ENCODE data around the gene SLC4A4.

The SLC4A4 gene

GRCh38 chr4:71300964-71301363, 37.9 kb upstream of the SLC4A4 start:
- H3K27me3 ChIP-seq (ENCODE audit: insufficient read depth, low read depth): no peaks in the 10 kb centered on the region
- H3K27ac ChIP-seq: no peak overlapping the region
- no peaks in the 10 kb centered on the region for H3K79me2 ChIP-seq (ENCODE audit: insufficient read depth, low read depth)
- TF ChIP-seq CTCF (conservative IDR thresholded peaks at IDR 0.05; ENCODE audit: low read depth, low read length): no peak
- no peak overlapping the region for H2AFZ ChIP-seq (ENCODE audit: low read depth)
- no peaks in the 10 kb centered on the region for H4K20me1 ChIP-seq (ENCODE audit: insufficient read depth)
- H3K9ac ChIP-seq: no peak overlapping the region
- H3K4me3 ChIP-seq (IDR thresholded peaks at IDR 0.05; ENCODE audit: insufficient read depth, low read depth, low read length): no peak overlapping the region
- H3K4me2 ChIP-seq: no peak overlapping the region
- H3K36me3 ChIP-seq (ENCODE audit: insufficient read depth): no peaks in the 10 kb centered on the region
- H3K4me1 ChIP-seq (ENCODE audit: low read depth, poor library complexity, severe bottlenecking): peaks cover 3% of the 10 kb centered on the region

- no peaks in the 10 kb centered on the region for H4K20me1 ChIP-seq (ENCODE audit: insufficient read depth)
- H3K4me2 ChIP-seq: no peak overlapping the region
- peaks cover 9% of the 10 kb centered on the region for H3K4me1 ChIP-seq (ENCODE audit: low read depth, poor library complexity, severe bottlenecking)
- H3K9ac ChIP-seq: no peak overlapping the region
- TF ChIP-seq CTCF (conservative IDR thresholded peaks at IDR 0.05; ENCODE audit: low read depth, low read length): no peak
- H3K27ac ChIP-seq: no peak overlapping the region
- no peak overlapping the region for H2AFZ ChIP-seq (ENCODE audit: low read depth)
- H3K4me3 ChIP-seq (IDR thresholded peaks at IDR 0.05; ENCODE audit: insufficient read depth, low read depth, low read length): no peak overlapping the region
- H3K79me2 ChIP-seq (ENCODE audit: insufficient read depth, low read depth): no peaks in the 10 kb centered on the region
- no peaks in the 10 kb centered on the region for H3K36me3 ChIP-seq (ENCODE audit: insufficient read depth)
- no peaks in the 10 kb centered on the region for H3K27me3 ChIP-seq (ENCODE audit: insufficient read depth, low read depth)
Measured at GRCh38 chr4:71303287-71303686, 35.5 kb upstream of the SLC4A4 start.

- Histone ChIP-seq H3K27me3 (ENCODE audit: insufficient read depth, low read depth) (no peaks in the 10 kb centered on the region), H3K79me2 (ENCODE audit: insufficient read depth, low read depth) (no peaks in the 10 kb centered on the region), H3K36me3 (ENCODE audit: insufficient read depth) (no peaks in the 10 kb centered on the region), H2AFZ (ENCODE audit: low read depth) (no peak overlapping the region), H3K9ac (no peak overlapping the region), H4K20me1 (ENCODE audit: insufficient read depth) (no peaks in the 10 kb centered on the region), H3K4me3 (IDR thresholded peaks at IDR 0.05; ENCODE audit: insufficient read depth, low read depth, low read length) (no peak overlapping the region), H3K4me2 (no peak overlapping the region), H3K27ac (no peak overlapping the region), H3K4me1 (ENCODE audit: low read depth, poor library complexity, severe bottlenecking) (peaks cover 9% of the 10 kb centered on the region)
- TF ChIP-seq CTCF (conservative IDR thresholded peaks at IDR 0.05; ENCODE audit: low read depth, low read length): no peak
Measured at GRCh38 chr4:71303850-71304249, 35.0 kb upstream of the SLC4A4 start.

- Histone ChIP-seq H2AFZ (ENCODE audit: low read depth) (no peak overlapping the region), H3K27ac (no peak overlapping the region), H3K27me3 (ENCODE audit: insufficient read depth, low read depth) (no peaks in the 10 kb centered on the region), H3K36me3 (ENCODE audit: insufficient read depth) (no peaks in the 10 kb centered on the region), H3K4me2 (no peak overlapping the region), H3K9ac (no peak overlapping the region), H3K4me3 (IDR thresholded peaks at IDR 0.05; ENCODE audit: insufficient read depth, low read depth, low read length) (no peak overlapping the region), H3K79me2 (ENCODE audit: insufficient read depth, low read depth) (no peaks in the 10 kb centered on the region), H3K4me1 (ENCODE audit: low read depth, poor library complexity, severe bottlenecking) (peaks cover 9% of the 10 kb centered on the region), H4K20me1 (ENCODE audit: insufficient read depth) (no peaks in the 10 kb centered on the region)
- no peak for TF ChIP-seq CTCF (conservative IDR thresholded peaks at IDR 0.05; ENCODE audit: low read depth, low read length)
Measured at GRCh38 chr4:71304289-71304850, 34.5 kb upstream of the SLC4A4 start.

Data from KMS-11 (cell line).